Measurements from ENCODE around the gene MAP2K5.
"Not testable (repeated sequence)": the region's sequence is repeated elsewhere in the genome, so short reads cannot be mapped to it uniquely, and the experiment has no call there.

Gene MAP2K5

DNA sequence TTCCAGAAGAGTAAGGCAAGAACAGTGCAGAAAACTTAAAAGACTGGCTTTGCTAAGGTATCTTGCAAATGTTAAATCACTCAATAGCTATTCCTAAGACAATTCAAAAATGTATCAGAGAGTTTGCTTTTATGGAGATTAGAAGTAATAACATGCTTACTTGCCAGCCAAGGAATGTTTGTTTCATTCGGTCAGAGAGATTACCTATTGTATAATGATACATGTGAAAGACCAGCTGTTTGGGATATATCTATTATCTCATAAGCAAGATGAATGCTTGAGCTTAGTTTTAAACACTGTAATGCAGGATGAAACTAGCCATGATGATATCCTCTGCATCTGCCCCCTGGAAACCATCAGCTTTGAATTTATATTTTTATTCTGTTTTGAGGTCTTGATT lies 70.7 kb downstream of the MAP2K5 start:
- TF ChIP-seq, protein P1, sequence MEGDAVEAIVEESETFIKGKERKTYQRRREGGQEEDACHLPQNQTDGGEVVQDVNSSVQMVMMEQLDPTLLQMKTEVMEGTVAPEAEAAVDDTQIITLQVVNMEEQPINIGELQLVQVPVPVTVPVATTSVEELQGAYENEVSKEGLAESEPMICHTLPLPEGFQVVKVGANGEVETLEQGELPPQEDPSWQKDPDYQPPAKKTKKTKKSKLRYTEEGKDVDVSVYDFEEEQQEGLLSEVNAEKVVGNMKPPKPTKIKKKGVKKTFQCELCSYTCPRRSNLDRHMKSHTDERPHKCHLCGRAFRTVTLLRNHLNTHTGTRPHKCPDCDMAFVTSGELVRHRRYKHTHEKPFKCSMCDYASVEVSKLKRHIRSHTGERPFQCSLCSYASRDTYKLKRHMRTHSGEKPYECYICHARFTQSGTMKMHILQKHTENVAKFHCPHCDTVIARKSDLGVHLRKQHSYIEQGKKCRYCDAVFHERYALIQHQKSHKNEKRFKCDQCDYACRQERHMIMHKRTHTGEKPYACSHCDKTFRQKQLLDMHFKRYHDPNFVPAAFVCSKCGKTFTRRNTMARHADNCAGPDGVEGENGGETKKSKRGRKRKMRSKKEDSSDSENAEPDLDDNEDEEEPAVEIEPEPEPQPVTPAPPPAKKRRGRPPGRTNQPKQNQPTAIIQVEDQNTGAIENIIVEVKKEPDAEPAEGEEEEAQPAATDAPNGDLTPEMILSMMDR (IDR thresholded peaks at IDR 0.05; ENCODE audit: control extremely low read depth, extremely low read depth, low read depth, missing control alignments): no peak
- ChIA-PET CTCF (interaction anchor here (1.4 to 2.0 kb wide), 4 partner anchors 10 to 27 kb away, joined by 3 to 5 read pairs (median 4); no protein-coding TSS in a partner anchor), POLR2A (interaction anchor here (0.5 kb wide), 1 partner anchor 83 kb away, joined by 3 read pairs; no protein-coding TSS in a partner anchor)

DNA sequence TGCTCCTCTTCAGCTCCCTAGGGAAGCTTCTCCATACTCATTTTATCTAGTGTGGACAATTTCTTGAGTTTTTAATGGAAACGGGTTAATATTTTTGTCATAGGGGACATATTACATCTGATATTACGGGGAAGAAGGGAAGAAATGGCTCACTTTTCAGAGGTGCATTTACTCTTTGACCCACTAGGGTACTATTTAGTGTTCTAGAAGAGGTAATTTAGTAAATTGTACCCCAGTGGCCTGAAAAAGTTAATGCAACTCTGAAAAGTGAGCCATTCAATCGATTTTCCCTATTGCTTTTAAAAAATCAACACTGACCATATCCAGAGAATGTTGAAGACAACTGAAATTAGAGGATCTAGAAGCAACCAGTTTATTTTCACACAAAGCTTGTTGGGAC lies 71.2 kb downstream of the MAP2K5 start:
- TF ChIP-seq, protein P1 (IDR thresholded peaks at IDR 0.05; ENCODE audit: control extremely low read depth, extremely low read depth, low read depth, missing control alignments): no peak
- POLR2A ChIA-PET: no interaction called here
- CTCF ChIA-PET: interaction anchor here (1.4 to 1.7 kb wide), 3 partner anchors 10 to 28 kb away, joined by 3 to 5 read pairs (median 4); no protein-coding TSS in a partner anchor
- no peak for DNase-seq (ENCODE audit: extremely low spot score)

More for the DNA sequence above, 70.7 kb downstream of the MAP2K5 start:
- DNase-seq (ENCODE audit: extremely low spot score): no peak

DNA sequence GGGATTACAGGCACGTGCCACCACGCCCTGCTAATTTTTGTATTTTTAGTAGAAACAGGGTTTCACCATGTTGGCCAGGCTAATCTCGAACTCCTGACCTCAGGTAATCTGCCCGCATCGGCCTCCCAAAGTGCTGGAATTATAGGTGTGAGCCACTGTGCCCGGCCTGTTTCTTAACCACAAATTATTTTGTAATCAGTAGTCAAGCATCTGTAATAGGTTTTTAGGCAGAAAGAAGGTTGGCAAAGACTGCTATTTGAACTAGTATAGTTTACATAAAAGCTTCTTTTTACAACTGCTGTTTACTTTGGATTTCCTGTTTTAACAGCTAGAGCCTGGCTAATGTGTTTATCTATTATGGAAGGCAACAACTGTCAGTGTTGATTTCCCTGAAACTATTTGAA lies 72.6 kb downstream of the MAP2K5 start:
- DNase-seq (ENCODE audit: extremely low spot score); POLR2A ChIA-PET: not testable (repeated sequence)

DNA sequence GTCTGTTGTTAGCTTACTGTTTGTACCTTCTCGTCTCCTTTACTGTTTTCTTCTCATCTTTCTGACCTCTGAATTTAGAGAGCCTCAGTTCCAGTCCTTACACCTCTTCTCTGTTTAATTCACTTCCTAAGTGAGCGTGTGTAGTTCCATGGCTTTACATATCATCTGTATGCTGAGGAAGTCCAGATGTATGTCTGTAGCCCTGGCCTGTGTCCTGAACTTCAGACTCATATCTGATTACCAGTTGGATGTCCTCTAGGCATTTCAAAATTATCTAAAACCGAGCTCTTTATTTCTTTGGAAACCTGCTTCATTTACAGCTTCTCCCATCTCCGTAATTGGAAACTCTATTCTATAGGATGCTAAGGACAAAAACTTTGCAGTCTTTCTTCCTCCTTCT lies 75.8 kb downstream of the MAP2K5 start:
- POLR2A ChIA-PET: no interaction called here
- CTCF ChIA-PET: interaction anchor here (1.0 to 2.0 kb wide), 2 partner anchors 11 to 14 kb away, joined by 3 to 4 read pairs; no protein-coding TSS in a partner anchor
- DNase-seq (ENCODE audit: extremely low spot score): no peak
- TF ChIP-seq, protein P1 (IDR thresholded peaks at IDR 0.05; ENCODE audit: control extremely low read depth, extremely low read depth, low read depth, missing control alignments): no peak

More for the DNA sequence above, 72.6 kb downstream of the MAP2K5 start:
- CTCF ChIA-PET: interaction anchor here (1.6 to 1.8 kb wide), 2 partner anchors 8 to 13 kb away, joined by 3 to 4 read pairs; no protein-coding TSS in a partner anchor

DNA sequence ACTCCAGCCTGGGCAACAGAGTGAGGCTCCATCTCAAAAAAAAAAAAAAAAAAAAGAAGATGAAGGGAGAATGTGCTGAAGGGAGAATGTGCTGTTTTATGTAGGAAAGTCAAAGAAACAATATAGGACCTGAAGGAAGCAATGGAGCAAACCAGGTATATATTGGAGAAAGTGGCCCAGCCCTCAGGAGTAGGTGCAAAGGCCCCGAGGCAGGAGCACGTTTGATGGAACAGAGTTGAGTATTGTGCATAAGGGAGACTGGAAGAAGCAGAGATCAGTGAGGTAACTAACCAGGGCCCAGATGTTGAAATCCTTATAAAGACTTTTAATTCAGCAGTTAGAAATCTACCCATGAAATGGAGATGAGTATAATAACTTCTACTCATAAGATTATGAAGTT lies 79.6 kb downstream of the MAP2K5 start:
- DNase-seq (ENCODE audit: extremely low spot score): no peak
- ChIA-PET POLR2A (no interaction called here), CTCF (no interaction called here)
- TF ChIP-seq, protein P1 (IDR thresholded peaks at IDR 0.05; ENCODE audit: control extremely low read depth, extremely low read depth, low read depth, missing control alignments): no peak

DNA sequence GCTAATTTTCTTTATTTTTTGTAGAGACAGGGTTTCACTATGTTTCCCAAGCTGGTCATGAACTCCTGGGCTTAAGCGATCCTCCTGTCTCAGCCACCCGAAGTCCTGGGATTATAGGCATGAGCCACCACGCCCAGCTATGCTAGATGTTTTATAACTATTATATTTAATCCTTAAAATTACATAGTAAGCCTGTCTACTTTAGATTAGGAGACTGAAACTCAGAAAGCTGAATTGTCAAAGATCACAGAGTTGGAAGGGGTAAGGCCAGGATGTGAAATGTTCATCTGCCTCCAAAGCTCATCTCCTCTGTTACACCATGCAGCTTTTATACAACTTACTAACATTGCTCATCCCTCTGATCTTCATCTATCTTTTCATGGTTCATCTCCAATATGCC lies 89.8 kb downstream of the MAP2K5 start:
- ChIA-PET CTCF (interaction anchor here (0.7 to 1.2 kb wide), 2 partner anchors 11 to 14 kb away, joined by 3 read pairs; no protein-coding TSS in a partner anchor), POLR2A (no interaction called here)
- DNase-seq (ENCODE audit: extremely low spot score): no peak
- TF ChIP-seq, protein P1 (IDR thresholded peaks at IDR 0.05; ENCODE audit: control extremely low read depth, extremely low read depth, low read depth, missing control alignments): no peak

DNA sequence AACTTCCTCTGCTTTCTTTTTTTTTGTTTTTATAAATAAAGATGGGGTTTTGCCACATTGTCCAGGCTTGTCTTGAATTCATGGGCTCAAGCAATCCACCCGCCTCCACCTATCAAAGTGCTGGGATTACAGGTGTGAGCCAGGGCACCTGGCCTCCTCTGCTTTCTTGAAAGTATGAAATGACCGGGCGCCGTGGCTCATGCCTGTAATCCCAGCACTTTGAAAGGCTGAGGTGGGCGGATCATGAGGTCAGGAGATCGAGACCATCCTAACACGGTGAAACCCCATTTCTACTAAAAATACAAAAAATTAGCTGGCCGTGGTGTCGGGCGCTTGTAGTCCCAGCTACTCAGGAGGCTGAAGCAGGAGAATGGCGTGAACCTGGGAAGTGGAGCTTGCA lies 93.4 kb downstream of the MAP2K5 start:
- CTCF ChIA-PET: interaction anchor here (1.0 kb wide), 1 partner anchor 10 kb away, joined by 3 read pairs; no protein-coding TSS in a partner anchor
- DNase-seq (ENCODE audit: extremely low spot score); POLR2A ChIA-PET: not testable (repeated sequence)

DNA sequence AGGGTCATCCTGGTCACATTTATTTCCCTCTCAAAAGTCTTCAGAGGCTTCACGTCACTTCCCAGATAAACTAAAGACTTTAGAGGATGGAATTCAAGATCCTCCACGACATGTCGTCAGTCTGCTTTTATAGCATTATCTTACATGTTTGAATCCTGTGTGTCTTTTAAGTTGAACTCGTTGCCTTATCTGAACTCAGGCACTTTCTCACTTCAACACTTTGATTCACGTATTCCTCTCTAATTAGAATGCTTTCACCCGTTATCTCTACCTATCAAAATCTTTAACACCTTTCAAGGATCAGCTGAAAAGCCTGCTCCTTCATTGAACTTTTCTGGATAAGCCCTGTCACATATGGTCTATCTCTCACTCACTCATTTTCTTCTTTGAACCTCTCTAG lies 97.1 kb downstream of the MAP2K5 start:
- DNase-seq (ENCODE audit: extremely low spot score): no peak
- POLR2A ChIA-PET: no interaction called here
- TF ChIP-seq, protein P1 (IDR thresholded peaks at IDR 0.05; ENCODE audit: control extremely low read depth, extremely low read depth, low read depth, missing control alignments): no peak
- CTCF ChIA-PET: no interaction called here
